ENCODE measurements around the gene ZNF654.

DNA sequence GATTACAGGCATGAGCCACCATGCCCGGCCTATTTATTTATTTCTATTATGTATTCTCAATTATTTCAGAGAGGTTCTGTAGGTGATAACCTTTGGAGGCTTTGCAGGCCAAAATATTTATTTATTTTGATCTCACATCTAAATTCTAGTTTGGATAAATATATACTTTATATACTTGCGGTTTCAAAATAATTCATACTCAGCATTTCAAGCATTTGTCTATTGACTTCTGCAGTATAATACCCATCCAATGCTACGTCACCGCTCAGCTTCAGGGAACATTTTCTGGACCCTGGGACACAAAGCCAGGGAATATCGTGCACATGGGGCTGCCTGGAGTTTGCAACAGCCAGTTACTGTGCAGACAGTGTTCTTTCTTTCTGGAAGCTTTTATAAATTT is 22.8 kb upstream of the ZNF654 start:
- TF ChIP-seq POLR2A (IDR thresholded peaks at IDR 0.05; ENCODE audit: low read depth, low read length) (no peak), CBX5 (IDR thresholded peaks at IDR 0.05; ENCODE audit: low read depth) (no peak)
- TF ChIP-seq, protein P1, sequence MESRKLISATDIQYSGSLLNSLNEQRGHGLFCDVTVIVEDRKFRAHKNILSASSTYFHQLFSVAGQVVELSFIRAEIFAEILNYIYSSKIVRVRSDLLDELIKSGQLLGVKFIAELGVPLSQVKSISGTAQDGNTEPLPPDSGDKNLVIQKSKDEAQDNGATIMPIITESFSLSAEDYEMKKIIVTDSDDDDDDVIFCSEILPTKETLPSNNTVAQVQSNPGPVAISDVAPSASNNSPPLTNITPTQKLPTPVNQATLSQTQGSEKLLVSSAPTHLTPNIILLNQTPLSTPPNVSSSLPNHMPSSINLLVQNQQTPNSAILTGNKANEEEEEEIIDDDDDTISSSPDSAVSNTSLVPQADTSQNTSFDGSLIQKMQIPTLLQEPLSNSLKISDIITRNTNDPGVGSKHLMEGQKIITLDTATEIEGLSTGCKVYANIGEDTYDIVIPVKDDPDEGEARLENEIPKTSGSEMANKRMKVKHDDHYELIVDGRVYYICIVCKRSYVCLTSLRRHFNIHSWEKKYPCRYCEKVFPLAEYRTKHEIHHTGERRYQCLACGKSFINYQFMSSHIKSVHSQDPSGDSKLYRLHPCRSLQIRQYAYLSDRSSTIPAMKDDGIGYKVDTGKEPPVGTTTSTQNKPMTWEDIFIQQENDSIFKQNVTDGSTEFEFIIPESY (IDR thresholded peaks at IDR 0.05), result no peak
- TF ChIP-seq, protein P2, sequence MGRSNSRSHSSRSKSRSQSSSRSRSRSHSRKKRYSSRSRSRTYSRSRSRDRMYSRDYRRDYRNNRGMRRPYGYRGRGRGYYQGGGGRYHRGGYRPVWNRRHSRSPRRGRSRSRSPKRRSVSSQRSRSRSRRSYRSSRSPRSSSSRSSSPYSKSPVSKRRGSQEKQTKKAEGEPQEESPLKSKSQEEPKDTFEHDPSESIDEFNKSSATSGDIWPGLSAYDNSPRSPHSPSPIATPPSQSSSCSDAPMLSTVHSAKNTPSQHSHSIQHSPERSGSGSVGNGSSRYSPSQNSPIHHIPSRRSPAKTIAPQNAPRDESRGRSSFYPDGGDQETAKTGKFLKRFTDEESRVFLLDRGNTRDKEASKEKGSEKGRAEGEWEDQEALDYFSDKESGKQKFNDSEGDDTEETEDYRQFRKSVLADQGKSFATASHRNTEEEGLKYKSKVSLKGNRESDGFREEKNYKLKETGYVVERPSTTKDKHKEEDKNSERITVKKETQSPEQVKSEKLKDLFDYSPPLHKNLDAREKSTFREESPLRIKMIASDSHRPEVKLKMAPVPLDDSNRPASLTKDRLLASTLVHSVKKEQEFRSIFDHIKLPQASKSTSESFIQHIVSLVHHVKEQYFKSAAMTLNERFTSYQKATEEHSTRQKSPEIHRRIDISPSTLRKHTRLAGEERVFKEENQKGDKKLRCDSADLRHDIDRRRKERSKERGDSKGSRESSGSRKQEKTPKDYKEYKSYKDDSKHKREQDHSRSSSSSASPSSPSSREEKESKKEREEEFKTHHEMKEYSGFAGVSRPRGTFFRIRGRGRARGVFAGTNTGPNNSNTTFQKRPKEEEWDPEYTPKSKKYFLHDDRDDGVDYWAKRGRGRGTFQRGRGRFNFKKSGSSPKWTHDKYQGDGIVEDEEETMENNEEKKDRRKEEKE (IDR thresholded peaks at IDR 0.05), result no peak
